A172 (cell line): ENCODE results near the gene IGLL5. TPM values are rescaled to one million over a fixed set of nuclear protein-coding genes. Genes with fewer than 3 reads are reported as not detected.
"Not testable (repeated sequence)": the region's sequence is repeated elsewhere in the genome, so short reads cannot be mapped to it uniquely, and the experiment has no call there.

Experiments
- DNase-seq: peaks from one replicate; pipeline ENCODE4 v3.0.0-alpha.2; 2015; ENCODE audit warnings: low spot score
- total RNA-seq: library from RNA; depleted of rRNA; stranded (reverse); fragments of >200 nt; shearing (Covaris generic); gene quantifications from 2 replicates; pipeline ENCODE4 v1.2.3, GENCODE V29; 2014

IGLL5 gene
- total RNA-seq, 1 experiment from 2014 or later, result not detected

DNA sequence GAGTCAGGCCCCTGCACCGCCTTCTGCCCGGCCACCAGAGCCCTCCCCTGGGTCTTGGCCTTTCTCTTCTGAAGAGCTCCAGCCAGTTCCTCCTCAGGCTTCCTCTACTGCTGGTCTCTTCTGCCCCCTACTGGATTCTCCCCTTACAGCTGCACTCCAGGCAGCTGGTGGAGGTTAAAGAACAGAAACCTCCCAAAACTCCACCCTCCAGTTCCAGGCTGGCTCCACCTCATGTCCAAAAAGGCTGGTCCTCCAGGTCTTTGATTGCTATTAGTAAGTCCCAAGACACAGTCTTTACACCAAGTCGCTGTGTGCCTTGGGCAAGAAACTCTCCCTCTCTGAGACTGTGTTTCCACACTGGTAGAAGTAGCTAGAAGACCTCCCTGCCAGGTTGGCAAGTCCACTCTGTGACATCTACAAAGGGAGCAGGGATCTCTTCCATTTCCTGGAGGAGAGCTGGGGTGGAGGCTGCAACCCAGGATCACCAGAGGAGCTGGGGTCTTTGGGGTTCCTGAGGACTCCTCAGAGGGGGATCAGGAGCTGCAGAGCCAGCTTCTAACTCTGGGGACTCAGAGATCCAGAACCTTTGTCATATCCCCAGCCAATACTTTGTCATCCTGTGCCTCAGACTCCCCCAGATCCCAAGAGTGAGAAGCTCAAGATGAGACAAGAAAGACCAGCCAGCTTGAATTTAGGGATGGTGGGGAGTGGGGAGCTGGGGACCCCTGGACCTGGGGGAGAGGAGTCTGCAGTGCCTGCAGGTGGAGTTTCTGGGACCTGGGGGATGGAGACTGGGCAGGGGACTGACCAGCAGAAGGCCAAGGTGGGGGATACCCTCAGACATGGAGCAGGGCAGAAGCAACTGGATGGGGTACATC is 3.4 kb upstream of the IGLL5 start:
- peak; percentile 39 for DNase-seq

GRCh38 chr22:22884888-22885840 is 2.5 kb upstream of the IGLL5 start:
- no peak for DNase-seq

DNA sequence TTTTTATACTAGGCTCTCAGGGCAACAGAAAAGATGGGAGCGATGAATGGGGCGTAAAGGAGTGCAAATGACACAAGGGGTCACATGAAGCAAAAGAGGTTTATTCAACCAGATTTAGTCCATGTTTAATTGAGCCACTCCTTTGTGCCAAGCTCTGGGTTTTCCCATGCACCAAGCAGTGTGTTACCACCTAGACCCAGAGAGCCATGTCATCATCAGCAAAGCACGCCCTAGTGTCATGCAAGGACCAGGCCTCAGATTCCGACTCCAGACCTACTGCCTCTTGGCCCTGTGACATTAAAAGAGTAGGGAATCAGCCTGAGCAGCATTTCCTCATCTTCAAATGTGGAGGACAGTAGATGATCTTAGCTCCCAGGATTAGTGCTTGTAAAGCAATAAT is 1.1 kb upstream of the IGLL5 start:
- no peak for DNase-seq

DNA sequence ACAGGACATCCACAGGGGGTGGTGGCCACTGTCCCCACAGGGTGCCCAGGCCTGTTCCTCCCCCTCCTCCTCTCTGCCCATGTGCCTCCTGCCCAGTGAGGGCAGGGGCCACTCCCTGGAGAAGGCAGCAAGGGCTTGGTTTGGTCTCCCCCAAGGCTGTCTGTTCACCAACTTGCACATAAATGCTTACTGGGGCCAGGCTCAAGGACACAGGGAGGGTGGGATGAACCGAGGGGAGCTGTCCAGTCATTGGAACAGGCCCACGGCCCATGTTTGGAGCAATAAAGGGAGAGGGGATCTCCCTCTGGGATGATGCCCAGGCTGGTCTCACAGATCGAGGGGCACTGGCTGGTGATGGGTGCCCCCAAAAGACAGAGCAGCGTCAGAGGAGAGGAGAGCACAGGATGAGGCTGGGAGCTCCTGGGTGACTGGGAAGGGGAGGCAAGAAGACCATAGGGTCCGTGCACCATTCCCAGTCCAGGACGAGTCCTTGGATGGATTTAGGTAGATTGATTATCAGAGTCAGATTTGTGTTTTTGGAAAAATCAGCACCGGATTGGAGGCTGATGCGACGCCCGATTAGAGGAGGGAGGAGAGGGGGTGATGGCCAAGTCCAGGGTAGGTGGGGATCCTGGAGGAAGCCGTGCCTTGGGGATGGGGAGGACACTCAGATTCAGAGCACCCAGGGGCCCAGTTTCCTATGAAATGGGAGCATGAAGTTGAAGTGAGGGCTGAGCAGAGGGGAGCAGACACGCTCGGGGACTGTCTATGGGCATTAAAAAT is 1.1 kb downstream of the IGLL5 start:
- no peak for DNase-seq

DNA sequence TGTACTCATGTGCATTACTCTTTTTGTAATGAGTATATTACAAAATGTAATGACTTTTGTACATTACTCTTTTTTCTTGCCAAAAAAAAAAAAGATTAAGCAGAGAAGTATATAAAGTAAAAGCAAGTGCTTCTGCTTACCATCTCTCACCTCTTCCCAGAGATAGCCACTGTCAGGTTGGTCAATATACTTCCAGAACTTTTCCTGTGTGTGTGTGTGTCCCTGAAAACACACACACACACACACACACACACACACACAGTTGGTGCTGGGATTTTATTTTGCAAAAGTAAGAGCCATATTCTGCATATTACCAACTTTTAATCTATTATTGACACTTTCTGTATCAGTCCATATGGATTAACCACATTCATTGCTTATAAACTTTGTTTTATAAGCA is 2.5 kb downstream of the IGLL5 start:
- no peak for DNase-seq

- DNase-seq, result no peak
Observed at GRCh38 chr22:22891139-22891621, 3.6 kb downstream of the IGLL5 start.

DNA sequence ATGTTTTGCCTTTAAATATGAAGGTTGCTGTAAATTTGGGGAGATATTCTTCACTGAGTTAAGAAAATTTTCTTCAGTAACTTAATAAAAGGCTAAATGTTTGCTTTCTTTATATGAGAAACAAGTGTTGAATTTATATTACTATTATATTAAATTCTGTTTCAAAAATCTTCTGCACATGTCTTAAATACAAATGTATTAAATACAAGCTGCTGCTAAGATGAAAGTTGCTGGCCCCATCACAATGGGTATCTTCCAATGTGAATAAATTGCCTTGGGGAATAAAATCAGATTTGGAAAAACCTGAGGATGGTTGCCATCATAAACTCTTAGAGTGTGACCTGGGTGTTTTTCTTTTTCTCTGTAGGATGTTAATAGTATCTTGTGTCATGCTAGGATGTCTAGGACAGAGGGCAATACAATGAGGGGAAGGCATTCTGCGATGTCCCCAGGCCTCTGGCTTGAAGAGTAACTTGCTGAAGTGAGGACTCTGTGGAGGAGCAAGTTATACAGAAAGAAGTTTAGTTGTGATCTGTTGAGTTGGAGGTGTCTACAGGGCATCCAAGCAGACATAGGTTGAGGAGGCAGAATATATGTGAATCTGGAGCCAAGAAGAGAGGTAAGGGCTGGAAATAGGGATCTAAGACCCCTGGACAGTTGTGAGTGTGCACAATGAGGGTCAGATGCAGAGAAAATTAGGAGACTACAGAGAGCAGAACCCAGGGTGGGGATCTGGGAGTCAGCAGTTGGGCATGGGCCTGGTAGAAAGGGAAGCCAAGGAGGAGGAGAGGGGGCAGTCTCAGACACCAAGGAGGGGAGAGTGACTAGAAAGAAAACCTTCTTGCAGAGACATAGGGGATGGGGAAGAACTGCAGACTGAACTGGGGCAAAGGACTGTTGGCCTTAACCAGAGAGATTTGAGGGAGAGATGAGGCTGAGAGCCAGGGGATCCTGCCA is 4.8 kb downstream of the IGLL5 start:
- DNase-seq, result no peak

DNA sequence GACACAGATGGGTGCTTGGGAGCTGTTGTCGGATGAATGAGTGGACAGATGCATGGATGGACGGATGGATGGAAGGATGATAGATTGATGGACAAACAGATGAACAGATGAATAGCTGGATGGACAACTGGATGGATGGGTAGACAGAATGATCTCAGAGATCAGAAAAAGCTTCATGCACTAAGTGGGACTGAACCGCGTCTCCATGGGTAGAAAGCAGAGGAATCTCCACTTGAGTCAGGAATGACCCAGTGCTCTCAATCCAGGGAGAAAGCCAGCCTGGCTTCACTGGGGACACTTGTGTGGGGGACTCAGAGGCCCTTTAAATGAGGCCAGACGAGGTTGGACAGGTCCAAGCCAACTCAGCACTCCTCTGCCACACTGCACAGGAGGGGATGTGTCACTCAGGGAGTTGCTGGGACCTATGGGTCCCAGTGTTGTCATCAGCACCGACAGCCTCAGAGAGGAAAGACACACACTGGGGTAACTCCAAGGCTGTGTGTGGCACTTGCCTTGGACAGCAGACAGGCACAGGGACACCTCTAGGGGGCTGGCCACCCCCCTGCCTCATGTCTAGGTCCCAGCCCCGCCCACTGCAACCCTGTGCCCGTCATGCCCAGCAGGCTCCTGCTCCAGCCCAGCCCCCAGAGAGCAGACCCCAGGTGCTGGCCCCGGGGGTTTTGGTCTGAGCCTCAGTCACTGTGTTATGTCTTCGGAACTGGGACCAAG is 5.6 kb downstream of the IGLL5 start:
- DNase-seq, result no peak

- DNase-seq, result no peak
Observed at GRCh38 chr22:22893891-22894739, 6.5 kb downstream of the IGLL5 start.

DNA sequence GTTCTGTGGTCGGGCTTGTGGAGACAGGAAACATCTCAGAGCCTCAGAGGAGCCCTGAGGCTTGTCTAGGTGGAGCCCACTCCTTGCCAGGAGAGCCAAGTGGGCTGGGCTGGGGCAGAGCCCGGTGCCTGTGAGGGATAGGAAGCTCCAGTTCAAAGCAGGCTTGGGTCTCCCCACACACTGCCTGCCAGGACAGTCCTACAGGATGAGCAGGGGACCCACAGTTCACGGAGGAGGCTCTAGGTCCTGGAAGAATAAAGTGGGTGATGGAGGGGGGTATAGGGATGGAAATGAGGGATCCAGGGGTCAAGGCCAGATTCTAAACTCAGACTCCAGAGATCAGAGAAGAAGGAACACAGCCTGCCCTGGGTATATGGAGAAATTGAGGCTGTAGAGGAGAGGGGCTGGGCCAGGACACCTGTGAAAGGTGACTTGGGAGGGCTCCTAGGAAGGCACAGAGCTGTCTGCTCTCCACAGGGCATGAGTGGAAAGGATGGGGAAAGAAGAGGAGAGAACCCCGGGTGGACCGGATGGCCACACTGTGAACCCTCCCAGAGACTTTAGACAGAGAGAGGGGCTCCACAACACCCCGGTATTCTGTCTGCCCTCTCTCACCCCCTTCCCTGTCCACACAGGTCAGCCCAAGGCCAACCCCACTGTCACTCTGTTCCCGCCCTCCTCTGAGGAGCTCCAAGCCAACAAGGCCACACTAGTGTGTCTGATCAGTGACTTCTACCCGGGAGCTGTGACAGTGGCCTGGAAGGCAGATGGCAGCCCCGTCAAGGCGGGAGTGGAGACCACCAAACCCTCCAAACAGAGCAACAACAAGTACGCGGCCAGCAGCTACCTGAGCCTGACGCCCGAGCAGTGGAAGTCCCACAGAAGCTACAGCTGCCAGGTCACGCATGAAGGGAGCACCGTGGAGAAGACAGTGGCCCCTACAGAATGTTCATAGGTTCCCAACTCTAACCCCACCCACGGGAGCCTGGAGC is 7.4 kb downstream of the IGLL5 start:
- DNase-seq, result no peak

- no peak for DNase-seq
Observed at GRCh38 chr22:22895776-22896445, 8.3 kb downstream of the IGLL5 start.

GRCh38 chr22:22896601-22897000 is 9.0 kb downstream of the IGLL5 start:
- DNase-seq, result no peak

DNA sequence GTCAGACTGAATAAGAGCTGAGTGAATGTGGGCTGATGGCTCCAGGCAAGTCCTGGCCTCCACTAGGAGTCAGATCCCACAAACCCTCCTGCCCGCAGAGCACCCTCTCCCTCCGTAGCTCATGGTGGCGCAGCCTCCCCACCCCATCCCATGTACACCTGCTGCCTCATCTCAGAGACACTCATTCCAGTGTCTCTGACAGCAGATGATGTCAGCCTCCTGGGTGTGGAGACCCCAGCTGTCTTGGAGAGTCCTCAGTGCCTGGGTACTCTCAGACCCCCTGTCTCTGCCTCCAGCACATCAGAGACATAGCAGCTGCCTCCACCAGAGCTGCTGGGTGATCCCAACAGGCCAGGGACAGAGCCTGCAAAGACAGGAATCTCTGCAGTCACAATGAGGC is 9.5 kb downstream of the IGLL5 start:
- DNase-seq, result no peak

GRCh38 chr22:22897947-22898346 is 10.3 kb downstream of the IGLL5 start:
- no peak for DNase-seq

DNA sequence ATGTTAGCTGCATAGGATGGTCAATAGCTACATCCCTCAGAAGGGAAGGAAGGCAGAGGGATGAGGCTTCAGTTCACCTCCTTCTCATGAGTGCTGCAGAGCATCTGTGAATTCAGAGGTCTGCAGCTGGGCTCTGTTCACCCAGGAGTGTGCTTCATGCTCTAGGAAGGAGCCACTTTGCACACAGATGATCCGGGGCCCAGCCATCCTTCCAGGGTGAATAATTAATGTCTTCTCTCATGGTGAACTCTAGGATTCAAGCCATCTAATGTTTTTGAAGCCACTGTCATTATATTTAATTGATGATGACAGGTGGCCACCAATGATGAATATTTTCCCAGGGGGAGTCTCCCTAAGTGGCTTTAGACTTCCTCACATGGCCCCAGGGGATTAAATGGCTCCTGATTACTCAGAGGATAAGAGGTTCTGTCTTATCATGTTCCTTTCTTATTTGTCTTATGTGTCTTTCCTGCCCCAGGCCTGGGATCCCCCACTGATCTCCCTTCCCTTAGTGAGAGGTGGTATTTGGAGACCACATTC is 10.9 kb downstream of the IGLL5 start:
- peak; percentile 22 for DNase-seq

DNA sequence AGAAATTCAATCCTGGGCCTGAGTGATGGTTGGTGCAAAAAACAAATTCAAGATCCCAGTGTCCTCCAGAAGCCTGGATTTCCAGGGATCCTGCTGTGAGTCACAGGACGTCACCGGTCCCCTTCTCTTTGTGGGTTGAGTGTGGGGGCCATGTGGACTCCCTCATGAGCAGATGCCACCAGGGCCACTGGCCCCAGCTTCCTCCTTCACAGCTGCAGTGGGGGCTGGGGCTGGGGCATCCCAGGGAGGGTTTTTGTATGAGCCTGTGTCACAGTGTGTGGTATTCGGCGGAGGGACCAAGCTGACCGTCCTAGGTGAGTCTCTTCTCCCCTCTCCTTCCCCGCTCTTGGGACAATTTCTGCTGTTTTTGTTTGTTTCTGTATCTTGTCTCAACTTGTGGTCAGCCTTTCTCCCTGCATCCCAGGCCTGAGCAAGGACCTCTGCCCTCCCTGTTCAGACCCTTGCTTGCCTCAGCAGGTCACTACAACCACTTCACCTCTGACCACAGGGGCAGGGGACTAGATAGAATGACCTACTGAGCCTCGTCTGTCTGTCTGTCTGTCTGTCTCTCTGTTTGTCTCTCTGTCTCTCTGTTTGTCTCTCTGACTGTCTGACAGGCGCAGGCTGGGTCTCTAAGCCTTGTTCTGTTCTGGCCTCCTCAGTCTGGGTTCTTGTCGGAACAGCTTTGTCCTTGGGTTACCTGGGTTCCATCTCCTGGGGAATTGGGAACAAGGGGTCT is 11.9 kb downstream of the IGLL5 start:
- DNase-seq, result not testable (repeated sequence)
